Measurements from ENCODE around the gene PLIN1.

PLIN1 gene

DNA sequence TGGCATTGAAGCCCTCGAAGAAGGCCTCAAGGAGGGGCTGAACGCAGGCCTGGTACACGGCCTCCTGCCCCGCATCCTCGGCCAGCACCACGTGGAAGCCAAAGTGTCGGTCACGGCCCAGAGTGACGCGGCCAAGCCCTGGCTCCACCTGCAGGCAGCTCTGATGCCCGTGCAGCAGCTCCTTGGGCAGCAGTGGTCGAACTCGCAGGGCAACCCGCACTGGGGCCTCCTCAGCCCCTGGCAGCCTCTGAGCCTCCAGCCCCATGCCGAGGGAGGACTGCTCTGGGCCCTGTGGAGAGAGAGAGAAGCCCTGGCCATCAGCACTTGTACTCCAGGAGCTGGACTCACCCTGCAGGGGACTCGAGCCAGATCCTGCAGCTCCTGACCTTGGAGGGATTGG is 26.5 kb downstream of the PLIN1 start:
- DNase-seq (ENCODE audit: low read depth) = no peak

DNA sequence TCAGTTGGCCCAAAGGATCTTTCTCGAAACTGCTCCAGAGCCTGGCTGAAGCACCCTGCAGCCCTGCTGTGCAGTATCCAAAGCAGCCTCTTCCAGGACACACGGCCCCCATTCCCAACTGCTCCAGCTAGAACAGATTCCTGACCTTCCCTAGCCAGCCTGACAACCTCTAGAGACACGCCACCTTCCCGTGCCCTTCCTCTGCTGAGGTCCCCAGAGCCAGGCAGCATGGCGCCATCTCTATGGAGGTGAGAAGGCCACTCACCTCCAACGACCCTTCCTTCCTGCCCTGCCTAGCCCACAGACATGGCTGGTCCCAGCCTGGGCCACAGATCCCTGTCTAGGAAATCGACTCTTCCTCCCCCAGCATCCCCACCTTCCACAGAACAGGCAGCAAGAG is 27.0 kb downstream of the PLIN1 start:
- DNase-seq (ENCODE audit: low read depth) = no peak

DNA sequence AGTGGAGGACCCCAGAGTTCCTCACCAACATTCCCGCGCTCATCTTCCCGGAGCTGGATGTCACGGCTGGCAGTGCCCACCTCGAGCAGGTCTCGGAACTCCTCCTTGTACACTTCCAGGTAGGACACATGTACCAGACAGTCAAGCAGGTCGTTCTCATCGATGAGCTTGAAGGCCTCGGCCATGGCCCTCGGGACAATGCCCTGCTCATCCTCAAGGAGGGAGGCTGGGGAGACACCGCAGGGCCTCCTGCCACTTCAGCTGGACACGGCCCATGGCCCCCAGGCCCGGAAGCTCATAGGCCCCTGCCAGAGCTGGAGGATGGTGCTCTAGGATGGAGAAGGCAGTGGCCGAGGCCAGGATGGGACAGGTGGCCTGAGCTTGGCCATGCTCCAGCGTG is 29.5 kb downstream of the PLIN1 start:
- no peak for DNase-seq (ENCODE audit: low read depth)

DNA sequence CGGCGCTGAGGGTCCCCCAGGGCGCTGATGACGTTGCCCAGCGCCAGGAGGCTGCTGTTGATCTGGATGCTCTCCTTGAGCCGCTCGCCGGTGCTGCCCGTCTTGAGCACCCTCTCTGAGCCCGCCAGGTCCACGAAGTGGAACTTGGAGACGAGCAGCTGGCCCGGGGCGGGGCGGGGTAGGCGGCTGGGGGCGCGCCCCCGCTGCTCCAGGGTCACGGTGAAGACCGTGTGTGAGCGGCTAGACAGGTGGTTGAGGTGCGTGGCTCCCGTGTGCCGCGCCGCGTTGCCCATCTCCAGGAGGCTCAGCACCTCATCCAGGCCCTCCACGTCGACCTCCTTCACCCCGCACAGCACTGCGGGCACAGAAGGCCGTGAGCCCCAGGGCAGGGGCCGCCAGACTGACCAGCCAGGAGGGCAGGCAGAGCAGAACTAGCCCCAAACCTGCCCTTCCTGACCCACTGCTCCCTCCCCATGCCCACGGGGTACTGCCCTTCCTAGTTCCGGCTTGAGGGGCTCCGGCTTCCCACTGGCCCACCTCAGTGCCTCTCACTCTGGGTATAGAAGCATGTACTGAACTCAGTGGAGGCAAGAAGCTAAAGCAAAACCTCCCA is 30.0 kb downstream of the PLIN1 start:
- DNase-seq (ENCODE audit: low read depth) = no peak

DNA sequence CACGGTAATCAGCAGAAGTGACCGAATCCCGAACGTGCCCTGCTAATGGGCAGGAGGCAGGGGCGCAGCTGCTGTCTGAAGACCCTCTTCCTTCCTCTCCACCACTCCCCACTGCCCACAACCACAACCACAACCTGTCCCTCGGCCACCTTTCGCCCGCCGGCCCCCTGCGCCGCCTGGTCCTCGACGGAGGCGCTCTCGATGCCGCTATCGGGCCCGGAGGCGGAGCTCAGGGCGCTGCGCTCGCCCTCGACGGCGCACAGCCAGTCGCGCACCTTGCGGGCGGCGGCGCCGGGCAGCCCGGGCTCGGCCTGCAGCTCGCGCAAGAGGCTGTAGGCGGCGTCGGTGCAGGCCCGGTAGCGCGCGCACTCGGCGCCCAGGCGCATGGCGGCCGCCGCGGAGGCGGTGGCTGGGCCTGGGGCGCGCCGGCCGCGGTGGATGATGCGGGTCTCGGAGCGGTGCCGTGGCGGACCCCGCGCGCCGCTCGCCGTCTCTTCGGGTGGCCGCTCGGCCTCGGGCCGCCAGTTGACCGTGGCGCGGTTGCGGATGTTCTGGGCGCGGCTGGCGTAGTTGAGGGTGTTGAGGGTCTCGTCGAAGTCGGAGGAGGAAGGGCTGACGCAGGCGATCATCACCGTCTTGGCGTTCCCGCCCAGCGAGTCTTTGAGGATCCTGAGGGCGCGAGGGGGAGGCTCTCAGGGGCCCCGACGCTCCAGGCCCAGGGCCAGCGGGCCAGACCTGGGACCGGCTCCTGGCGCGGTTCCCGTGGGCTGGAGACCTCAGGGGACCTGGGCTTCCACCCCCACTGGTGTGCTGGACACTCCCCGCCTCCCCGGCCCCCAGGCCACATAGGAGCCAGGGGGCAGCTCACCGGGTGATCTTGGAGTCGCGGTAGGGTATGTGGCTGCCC is 30.8 kb downstream of the PLIN1 start:
- no peak for DNase-seq (ENCODE audit: low read depth)

DNA sequence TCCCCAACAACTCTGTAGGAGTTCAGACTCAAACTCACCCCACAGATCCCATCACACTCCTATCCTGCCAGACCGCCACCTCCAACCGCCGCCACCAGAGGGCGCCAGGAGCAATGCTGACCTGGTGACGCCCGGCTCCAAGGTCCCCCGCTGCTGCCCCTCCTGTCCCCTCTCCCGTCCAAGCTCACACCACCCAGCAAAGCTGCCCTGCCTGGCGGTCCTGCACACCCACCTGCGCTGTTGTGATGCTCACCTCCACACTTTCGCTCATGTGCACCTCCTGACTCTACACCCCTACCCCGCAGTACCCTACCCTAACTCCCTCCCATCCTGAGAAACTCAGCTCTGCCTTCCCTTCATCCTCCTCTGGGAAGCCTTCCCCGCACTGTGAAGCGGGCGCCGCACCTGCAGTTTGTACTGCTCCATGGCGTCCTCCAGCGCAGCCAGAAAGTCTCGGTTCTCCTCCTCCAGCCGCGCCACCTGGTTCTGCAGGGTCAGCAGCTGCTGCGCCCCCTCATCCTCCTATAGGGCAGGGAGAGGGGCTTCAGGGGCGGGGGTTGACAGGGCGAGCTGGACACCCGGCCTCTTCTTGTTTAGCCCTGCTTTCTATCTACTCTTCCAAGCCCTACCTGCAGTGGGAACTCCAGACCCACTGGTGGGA is 31.8 kb downstream of the PLIN1 start:
- peak; percentile 46 for DNase-seq (ENCODE audit: low read depth)

DNA sequence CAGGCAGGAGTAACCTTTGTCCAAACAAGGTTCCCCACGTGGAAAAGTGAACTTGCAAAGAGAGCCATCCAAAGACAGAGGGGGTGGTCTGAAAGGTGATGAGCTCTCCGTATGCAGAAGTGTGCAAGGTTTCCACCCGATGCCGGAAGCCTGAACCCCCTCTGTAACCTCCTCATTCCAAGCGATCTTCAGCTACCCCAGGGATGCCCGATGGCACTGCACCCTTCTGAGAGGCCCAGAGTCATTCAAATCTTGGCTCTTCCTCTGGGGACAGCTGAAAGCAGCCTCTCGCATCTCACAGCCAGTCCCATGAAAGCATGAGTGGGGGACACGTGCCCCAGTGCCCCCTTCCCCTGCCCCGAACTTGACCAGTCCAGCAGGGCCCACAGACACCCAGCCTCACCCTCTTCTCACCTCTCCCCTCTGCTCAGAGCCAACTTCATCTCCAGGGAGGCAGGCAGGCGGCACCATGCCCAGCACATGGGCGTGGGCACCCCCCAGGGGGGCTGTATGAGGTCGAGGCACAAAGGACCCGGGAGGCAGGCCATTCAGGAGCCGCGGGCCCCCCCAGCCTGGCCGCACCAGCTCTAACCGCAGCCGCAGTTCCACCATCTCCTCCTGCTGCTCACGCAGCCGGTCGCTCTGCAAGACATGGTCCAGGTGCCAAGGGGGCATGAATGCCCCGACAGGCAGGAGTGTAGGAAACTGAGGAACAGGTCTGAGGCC is 32.6 kb downstream of the PLIN1 start:
- no peak for DNase-seq (ENCODE audit: low read depth)

DNA sequence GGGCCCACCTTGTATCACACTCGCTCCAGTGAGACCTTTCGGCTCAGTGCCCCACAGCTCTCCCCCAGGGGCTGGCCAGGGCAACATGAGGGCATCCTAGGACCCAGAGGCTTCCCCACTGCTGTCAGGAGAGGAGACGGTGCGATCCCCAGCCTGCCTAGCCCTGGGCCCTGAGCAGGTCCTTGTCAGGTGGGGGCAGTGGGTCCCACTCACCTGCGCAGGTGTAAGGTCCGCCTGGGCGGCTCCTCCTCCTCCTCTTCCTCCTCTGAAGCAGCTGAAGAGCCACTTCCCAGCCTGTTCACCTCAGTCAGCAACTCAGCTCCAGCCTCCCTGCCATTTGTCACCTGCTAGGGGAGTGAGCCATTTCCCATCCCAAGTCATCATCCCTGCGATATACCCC is 33.5 kb downstream of the PLIN1 start:
- no peak for DNase-seq (ENCODE audit: low read depth)

DNA sequence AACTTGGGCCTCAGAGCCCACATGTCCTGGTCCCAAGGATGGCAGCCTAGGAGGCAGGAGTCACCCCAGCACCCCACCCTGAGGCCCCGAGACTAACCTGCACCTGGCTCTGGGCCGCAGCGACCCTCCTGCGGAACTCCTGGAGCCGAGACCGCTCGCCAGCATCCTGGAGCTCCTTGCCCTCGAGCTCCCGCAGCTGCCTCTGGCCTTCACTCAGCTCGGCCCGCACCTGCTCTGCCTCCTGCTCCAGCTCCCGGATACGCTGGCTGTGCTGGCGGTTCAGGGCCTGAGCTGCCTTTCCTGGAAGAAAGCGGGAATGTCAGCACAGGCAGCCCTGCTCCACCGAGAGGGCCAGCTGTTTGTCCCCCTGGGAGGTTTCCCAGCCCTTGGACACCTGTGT is 37.1 kb downstream of the PLIN1 start:
- no peak for DNase-seq (ENCODE audit: low read depth)

DNA sequence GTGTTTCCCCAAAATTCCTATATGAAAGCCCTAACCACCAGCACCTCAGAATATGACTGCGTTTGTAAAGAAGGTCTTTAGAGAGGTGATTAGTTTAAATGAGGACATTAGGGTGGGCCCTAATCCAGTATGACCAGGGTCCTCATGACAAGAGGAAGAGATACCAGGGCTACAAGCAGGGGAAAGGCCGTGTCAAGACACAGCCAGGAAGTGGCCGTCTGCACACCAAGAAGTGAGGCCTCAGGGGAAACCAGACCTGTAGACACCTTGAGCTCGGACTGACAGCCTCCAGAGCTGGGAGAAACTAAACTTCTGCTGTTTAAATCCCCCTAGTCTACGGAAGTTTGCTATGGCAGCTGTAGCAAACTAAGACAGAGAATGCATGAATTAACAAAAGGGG is 38.1 kb downstream of the PLIN1 start:
- no peak for DNase-seq (ENCODE audit: low read depth)

DNA sequence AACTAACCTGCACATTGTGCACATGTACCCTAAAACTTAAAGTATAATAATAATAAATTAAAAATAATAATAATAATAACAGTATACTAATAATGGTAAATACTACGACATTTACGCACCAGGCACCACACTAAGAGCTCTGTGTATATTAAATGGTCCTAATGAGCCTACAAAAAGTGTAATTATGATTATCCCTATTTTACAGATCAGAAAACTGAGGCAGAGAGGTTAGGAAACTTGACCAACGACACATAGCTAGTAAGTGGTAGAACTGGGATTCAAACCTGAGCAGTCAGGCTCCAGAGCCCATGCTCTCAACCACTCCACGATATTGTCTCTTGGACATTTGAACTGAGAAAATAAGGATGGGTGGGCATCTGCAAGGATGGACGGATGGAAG is 38.9 kb downstream of the PLIN1 start:
- DNase-seq (ENCODE audit: low read depth) = no peak

DNA sequence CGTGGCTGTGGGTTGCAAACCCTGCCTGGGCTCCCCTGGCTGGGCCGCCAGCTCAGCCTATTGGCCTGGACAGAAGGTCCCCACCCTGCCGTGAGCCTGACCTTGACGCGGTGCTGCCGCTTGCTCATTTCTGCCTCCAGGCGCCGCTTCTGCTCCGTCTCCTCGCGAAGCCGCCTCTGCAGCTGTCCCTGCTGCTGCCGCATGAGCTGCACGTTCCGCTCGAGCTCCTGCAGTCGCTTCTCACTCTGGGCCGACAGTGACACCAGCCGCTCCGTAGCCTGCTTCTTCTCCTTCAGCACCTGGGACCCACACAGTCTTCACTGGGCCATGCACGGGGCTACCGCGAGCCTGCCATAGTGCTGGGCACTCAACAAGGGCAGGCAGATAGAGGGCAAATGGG is 45.6 kb downstream of the PLIN1 start:
- DNase-seq (ENCODE audit: low read depth) = no peak

DNA sequence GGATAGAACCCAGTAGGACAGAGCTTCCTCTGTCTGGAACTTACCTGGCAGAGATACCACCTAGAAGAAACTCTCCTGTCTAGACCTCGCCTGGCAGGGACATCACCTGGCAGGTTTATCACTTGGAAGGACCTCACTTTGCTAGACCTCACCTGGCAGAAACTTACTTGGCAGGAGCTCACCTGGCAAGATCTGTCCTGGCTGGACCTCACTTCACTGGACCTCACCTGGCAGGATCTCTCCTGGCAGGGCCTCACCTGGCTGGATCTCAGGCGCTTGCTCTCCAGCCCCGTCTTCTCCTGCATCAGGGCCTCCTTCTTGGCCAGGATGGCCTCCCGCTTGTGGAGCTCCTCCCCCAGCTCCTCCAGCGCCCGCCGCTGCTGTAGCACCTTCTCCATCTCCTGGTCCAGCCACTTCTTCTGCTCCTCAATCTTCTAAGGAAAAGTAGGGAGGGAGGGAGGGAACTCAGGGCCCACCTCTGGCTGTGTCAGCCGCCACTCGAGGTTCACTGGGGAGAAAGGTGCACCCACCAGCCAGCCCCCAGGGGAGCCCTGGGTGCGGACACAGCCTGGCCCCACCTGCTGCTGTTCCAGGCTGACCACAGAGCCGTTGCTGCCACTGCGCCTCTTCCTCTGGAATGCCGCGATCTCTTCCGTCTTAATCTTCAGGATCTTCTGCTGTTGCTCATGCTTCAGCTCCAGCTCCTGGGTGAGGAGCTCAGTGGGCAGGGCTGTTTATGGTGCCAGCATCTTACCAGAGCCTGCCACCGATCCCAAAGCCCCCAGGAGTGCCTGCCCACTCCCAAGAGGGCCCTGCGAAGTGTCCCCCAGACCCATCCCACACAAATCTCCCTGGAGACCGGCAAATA is 46.4 kb downstream of the PLIN1 start:
- no peak for DNase-seq (ENCODE audit: low read depth)

DNA sequence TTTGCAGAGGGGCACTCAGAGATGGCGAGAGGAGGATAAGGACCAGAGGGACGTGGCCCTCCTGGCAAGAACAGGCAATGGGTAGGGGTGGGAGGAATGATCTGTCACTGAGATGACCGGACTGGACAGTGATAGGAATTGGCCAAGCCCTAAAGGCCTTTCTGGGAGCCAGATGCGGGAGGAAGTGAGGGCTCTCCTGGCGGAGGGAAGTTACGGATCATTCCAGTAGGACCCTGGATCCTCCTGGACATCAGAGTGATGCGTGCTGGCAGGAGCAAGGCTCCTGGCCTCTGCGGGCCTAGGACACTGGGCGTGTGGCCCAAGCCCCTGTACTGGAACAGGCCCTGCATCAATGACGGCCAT is 47.3 kb downstream of the PLIN1 start:
- no peak for DNase-seq (ENCODE audit: low read depth)

DNA sequence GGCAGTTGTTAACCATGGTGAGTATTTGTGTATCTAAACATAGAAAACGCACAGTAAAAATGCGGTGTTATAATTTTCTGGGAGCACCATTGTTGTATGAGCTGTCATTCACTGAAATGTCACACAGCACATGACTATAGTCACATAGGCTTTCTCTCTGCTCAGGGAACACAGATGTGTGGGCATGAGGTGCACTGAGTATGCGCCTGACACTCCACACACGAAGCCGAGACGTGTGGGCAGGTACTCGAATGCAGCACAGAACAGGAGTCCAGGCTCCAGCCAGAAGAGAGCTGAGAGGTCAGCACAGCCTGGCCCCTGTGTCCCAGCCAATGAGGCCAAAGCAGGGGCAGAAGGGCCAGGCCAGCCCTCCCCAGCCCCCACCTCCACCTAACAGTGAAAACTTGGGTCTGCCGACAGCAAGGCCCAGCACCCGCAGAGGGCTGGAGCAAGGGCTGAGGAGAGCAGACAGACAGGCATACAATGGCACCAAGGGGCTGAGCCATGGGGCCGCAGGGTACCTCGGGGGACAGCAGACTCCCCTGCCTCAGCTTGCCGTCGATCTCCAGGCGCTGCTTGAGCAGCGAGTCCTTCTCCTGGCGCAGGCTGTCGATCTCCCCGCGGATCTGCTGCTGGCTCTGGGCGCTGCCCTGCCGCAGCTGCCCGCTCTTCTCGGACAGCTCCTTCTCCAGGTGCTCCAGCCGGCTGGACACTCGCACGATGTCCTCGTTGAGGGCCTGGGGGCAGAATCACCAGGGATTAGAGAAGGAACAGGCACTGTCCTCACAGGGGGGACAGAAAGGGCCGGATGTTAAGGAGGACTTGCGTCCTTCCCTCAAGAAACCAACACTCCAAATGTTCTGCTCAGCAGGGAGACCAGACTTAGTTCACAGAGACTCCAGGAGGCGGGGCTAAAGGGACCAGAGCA is 47.9 kb downstream of the PLIN1 start:
- no peak for DNase-seq (ENCODE audit: low read depth)

DNA sequence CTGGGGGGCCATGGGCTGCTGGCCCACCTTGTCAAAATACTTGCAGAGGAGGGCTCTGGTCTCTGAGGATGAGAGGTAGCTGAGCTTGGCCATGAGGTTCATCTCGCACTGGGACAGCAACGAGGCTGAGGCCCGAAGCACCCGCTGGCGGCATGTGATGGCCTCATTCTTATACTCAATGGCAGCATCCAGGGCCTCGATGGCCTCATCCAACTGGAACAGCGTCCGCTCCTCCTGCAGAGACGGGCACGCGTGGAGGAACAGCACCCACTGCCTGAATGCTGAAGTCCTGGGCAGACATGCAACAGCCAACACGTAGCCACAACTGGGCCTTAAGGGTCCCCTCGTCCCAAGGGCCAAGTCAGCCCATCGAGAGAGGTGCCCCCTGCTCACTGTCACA is 48.9 kb downstream of the PLIN1 start:
- no peak for DNase-seq (ENCODE audit: low read depth)

DNA sequence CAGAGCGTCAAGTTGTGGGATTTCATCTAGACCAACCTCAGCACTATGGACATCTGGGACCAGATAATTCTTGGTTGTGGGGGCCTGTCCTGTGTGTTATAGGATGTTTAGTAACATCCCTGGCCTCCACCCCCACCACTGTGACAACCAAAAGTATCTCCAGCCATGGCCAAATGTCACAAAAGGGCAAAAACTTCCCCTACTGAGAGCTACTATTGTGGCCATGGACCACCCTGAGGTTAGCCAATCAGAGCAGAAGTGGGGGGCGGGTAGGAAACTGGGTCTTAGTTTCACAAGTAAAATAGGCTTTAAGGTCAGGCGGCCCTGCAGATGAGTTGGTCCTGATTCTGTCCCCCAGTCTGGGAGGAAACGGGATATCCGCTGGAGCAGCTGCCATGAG is 49.3 kb downstream of the PLIN1 start:
- DNase-seq (ENCODE audit: low read depth) = no peak

DNA sequence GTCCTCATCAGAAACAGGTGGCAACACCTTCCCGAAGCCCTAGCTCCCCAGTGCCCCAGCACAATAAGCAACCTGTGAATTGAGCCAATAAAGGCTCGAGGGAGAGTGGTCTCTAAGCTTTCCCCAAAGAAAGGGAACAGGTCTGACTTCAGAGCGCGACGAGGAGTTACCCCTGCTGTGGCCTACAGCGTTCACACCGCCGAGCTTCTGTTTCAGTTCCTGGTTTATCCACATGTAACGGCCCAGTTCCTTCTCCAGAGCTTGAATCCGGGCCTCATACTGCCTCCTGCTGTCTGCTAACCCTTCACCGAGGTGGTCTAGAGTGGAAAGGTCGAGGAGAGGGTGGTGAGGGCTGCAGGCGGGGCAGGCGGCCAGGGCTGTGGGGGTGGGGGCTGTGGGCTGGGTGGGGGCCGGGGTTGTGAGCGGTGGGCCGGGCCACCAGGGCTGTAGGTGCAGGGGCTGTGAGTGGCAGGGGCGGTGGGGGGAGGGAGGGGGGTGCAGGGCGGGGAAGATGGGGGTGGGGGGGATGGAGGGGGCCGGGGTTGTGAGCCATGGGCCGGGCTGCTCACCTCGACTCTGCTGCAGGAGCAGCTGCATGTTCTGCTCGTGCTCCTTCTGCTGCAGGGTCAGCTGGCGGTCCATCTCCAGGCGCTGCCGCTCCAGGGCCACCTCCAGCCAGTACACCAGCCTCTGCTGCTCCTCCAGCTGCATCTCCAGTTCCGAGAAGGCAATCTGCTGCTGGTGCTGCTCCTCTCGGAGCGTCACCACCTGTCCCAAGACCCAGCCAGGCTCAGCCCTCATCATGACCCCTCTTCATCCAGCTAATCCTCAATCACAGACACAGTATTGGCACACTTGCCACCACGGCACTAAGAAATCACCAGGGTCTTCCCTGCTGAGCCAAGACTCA is 50.1 kb downstream of the PLIN1 start:
- no peak for DNase-seq (ENCODE audit: low read depth)

DNA sequence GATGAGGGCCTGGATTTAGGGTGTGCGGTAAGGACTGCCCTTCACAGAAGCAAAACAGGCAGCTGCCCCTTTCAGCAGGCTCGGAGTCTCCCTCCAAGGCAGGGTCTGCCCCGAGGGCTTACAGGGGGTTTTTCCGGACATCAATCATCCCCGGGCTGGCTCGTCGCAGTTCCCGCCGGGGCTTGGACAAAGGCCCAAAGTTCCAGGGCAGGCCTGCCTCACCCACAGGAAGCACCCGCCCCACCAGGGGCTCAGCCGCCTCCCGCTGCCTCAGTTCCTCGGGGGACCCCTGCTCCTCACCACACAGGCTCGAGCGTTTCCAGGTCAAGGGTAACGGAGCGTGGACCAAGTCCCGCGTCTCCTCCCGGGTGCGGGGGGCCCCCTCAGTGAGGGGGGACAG is 50.9 kb downstream of the PLIN1 start:
- DNase-seq (ENCODE audit: low read depth) = no peak

Data from activated T-cell treated with anti-CD3 and anti-CD28 coated beads for 24 hours (primary cell).